Liver (tissue), 9 donors: Measurements from ENCODE around the gene IL1RAP. TPM values are rescaled to one million over a fixed set of nuclear protein-coding genes. Genes with fewer than 3 reads are reported as not detected.
A peak's percentile ranks its signal among the peaks of the same experiment; 100 is the strongest.

Experiments
- DNase-seq: peaks from one replicate; pipeline ENCODE4 v3.0.0-alpha.2; 2017; ENCODE audit warnings: low spot score
- H3K27ac ChIP-seq, 2 donors: one replicate each; pipeline ENCODE4 v1.7.0; 2013; ENCODE audit warnings: inconsistent platforms in 2 of 2, low read length in 2 of 2, control low read depth in 1 of 2, low read depth in 1 of 2, mild to moderate bottlenecking in 1 of 2
- H3K27me3 ChIP-seq, 4 donors: one replicate each; pipeline versions ENCODE4 v1.6.1 to v1.7.0; 2013; ENCODE audit warnings: low read length in 3 of 4, inconsistent platforms in 1 of 4, mild to moderate bottlenecking in 1 of 4, moderate library complexity in 1 of 4; ENCODE audit not compliant: control insufficient read depth in 4 of 4, insufficient read depth in 4 of 4
- H3K36me3 ChIP-seq, 4 donors: one replicate each; pipeline versions ENCODE4 v1.6.1 to v1.7.0; 2013; ENCODE audit warnings: low read length in 3 of 4, mild to moderate bottlenecking in 3 of 4, low read depth in 1 of 4, moderate library complexity in 1 of 4; ENCODE audit not compliant: control insufficient read depth in 4 of 4, insufficient read depth in 3 of 4
- H3K4me1 ChIP-seq, 4 donors: one replicate each; pipeline versions ENCODE4 v1.6.1 to v1.7.0; 2013; ENCODE audit warnings: low read length in 3 of 4, mild to moderate bottlenecking in 3 of 4, moderate library complexity in 1 of 4; ENCODE audit not compliant: control insufficient read depth in 4 of 4, insufficient read depth in 4 of 4
- H3K4me3 ChIP-seq, 3 donors: one replicate each; pipeline versions ENCODE4 v1.6.1 to v1.7.0; 2013; ENCODE audit warnings: low read length in 3 of 3, control low read depth in 1 of 3, low read depth in 1 of 3, mild to moderate bottlenecking in 1 of 3
- H3K9ac ChIP-seq, 2 donors: one replicate each; pipeline ENCODE4 v1.7.0; 2013; ENCODE audit warnings: low read length in 2 of 2, mild to moderate bottlenecking in 2 of 2, moderate library complexity in 2 of 2, control low read depth in 1 of 2, low read depth in 1 of 2
- H3K9me3 ChIP-seq, 4 donors: one replicate each; pipeline versions ENCODE4 v1.6.1 to v1.7.0; 2013; ENCODE audit warnings: low read length in 3 of 4; ENCODE audit not compliant: control insufficient read depth in 4 of 4
- ATF3 ChIP-seq: IDR thresholded peaks from 2 replicates; pipeline ENCODE4 v1.6.1; 2016; ENCODE audit warnings: antibody characterized with exemption
- CTCF ChIP-seq: fragments of 150-350 bp; IDR thresholded peaks from 2 replicates; pipeline ENCODE4 v1.5.1; 2017; ENCODE audit warnings: improper control_type of control experiment, low read depth, low read length; ENCODE audit not compliant: missing input control
- EGR1 ChIP-seq, 2 donors: IDR thresholded peaks; 2 replicates each; pipeline ENCODE4 v1.6.1; 2016 to 2018; ENCODE audit warnings: antibody characterized with exemption in 2 of 2, low read depth in 2 of 2
- FOXA2 ChIP-seq: IDR thresholded peaks from 2 replicates; pipeline ENCODE4 v1.6.1; 2016; ENCODE audit warnings: antibody characterized with exemption
- GABPA ChIP-seq, 2 donors: IDR thresholded peaks in 1 of 2; conservative IDR thresholded peaks in 1 of 2; 2 replicates each; pipeline ENCODE4 v1.6.1; 2016; ENCODE audit warnings: antibody characterized with exemption in 2 of 2, mild to moderate bottlenecking in 1 of 2, moderate library complexity in 1 of 2
- HNF4A ChIP-seq, 2 donors: conservative IDR thresholded peaks; 2 replicates each; pipeline ENCODE4 v1.6.1; 2016; ENCODE audit warnings: antibody characterized with exemption in 2 of 2, mild to moderate bottlenecking in 2 of 2
- HNF4G ChIP-seq: IDR thresholded peaks from 2 replicates; pipeline ENCODE4 v1.6.1; 2016; ENCODE audit warnings: antibody characterized with exemption
- JUND ChIP-seq, 2 donors: IDR thresholded peaks; 2 replicates each; pipeline ENCODE4 v1.6.1; 2016; ENCODE audit warnings: antibody characterized with exemption in 2 of 2
- MAX ChIP-seq: IDR thresholded peaks from 2 replicates; pipeline ENCODE4 v1.6.1; 2016; ENCODE audit warnings: antibody characterized with exemption
- NR2F2 ChIP-seq: IDR thresholded peaks from 2 replicates; pipeline ENCODE4 v1.6.1; 2016; ENCODE audit warnings: antibody characterized with exemption
- RAD21 ChIP-seq, 2 donors: IDR thresholded peaks; 2 replicates each; pipeline ENCODE4 v1.6.1; 2016; ENCODE audit warnings: antibody characterized with exemption in 2 of 2, mild to moderate bottlenecking in 2 of 2
- RXRA ChIP-seq, 2 donors: IDR thresholded peaks; 2 replicates each; pipeline ENCODE4 v1.6.1; 2017 to 2018; ENCODE audit warnings: antibody characterized with exemption in 2 of 2, mild to moderate bottlenecking in 1 of 2
- SP1 ChIP-seq: IDR thresholded peaks from 2 replicates; pipeline ENCODE4 v1.6.1; 2018; ENCODE audit warnings: antibody characterized with exemption, mild to moderate bottlenecking
- TAF1 ChIP-seq: conservative IDR thresholded peaks from 2 replicates; pipeline ENCODE4 v1.6.1; 2016; ENCODE audit warnings: antibody characterized with exemption, mild to moderate bottlenecking
- YY1 ChIP-seq: IDR thresholded peaks from 2 replicates; pipeline ENCODE4 v1.6.1; 2016; ENCODE audit warnings: antibody characterized with exemption, mild to moderate bottlenecking
- ZBTB33 ChIP-seq: IDR thresholded peaks from 2 replicates; pipeline ENCODE4 v1.6.1; 2016; ENCODE audit warnings: antibody characterized with exemption
- WGBS: extraction: QIAGEN DNeasy Blood & Tissue Kit; methylation state at CpG from one replicate; pipeline ENCODE4 v1.1.7; 2013; 5-methylcytosine and 5-hydroxymethylcytosine counted together
- polyA plus RNA-seq, 2 donors: library from polyadenylated mRNA; stranded (reverse) in 1 of 2; unstranded in 1 of 2; fragments of 200-250 nt in 1 of 2; fragments of >200 nt in 1 of 2; fragmentation: Nextera tagmentation in 1 of 2; extraction: Ambion mirVana in 1 of 2; gene quantifications; one replicate each; pipeline versions ENCODE4 v1.2.1 to v1.2.3, GENCODE V29; 2013 to 2015
- total RNA-seq, 2 donors: library from RNA; depleted of rRNA; stranded (reverse); fragments of >200 nt; gene quantifications; one replicate each; pipeline ENCODE4 v1.2.3, GENCODE V29; 2014
- donor health status: healthy.
- donor health status: healthy.
- donor health status: healthy.
- donor health status: healthy.
- donor health status: healthy.

IL1RAP gene
- total and polyA plus RNA-seq, 4 donors = 53.7 to 230 (median 71.6) TPM

- Histone ChIP-seq H3K4me1 (peaks cover 3 to 40% (median 23%) of the 10 kb centered on the region in 4 donors), H3K36me3 (peaks cover 0 to 2% (median under 1%) of the 10 kb centered on the region in 4 donors), H3K9me3 (no peaks in the 10 kb centered on the region), H3K27me3 (no peaks in the 10 kb centered on the region), H3K9ac (no peak overlapping the region), H3K27ac (peak overlapping the region; percentile 80 to 84), H3K4me3 (no peak overlapping the region)
- DNase-seq = no peak
- TF ChIP-seq JUND (IDR thresholded peaks at IDR 0.05) (no peak), HNF4A (conservative IDR thresholded peaks at IDR 0.05) (no peak), GABPA (IDR thresholded peaks at IDR 0.05 in 1 of 2, conservative IDR thresholded peaks at IDR 0.05 in 1 of 2) (no peak), TAF1 (no peak), MAX (no peak), ATF3 (no peak), NR2F2 (no peak), HNF4G (no peak), CTCF (no peak), EGR1 (IDR thresholded peaks at IDR 0.05; ENCODE audit: low read depth in 2 of 2) (no peak)
- 90% methylated on average over 7 of the region's 7 CpGs for WGBS
Measured at GRCh38 chr3:190575437-190576185, 61.7 kb downstream of the IL1RAP start.

GRCh38 chr3:190577225-190577624, 63.3 kb downstream of the IL1RAP start:
- 94% methylated on average over 4 of the region's 4 CpGs for WGBS
- no peak overlapping the region for H3K4me3 ChIP-seq
- H3K36me3 ChIP-seq = no peaks in the 10 kb centered on the region
- no peaks in the 10 kb centered on the region for H3K27me3 ChIP-seq
- H3K27ac ChIP-seq = peak overlapping the region in 1 of 2 donors; percentile 30
- no peak overlapping the region for H3K9ac ChIP-seq
- H3K4me1 ChIP-seq = peaks cover 3 to 42% (median 24%) of the 10 kb centered on the region in 4 donors
- H3K9me3 ChIP-seq = no peaks in the 10 kb centered on the region
- TF ChIP-seq ZBTB33 = no peak
- TF ChIP-seq ATF3 = no peak
- TF ChIP-seq NR2F2 = no peak
- TF ChIP-seq MAX = no peak
- no peak for TF ChIP-seq RAD21 (IDR thresholded peaks at IDR 0.05)
- TF ChIP-seq HNF4A (conservative IDR thresholded peaks at IDR 0.05) = no peak
- TF ChIP-seq TAF1 = no peak
- TF ChIP-seq SP1 = no peak
- TF ChIP-seq GABPA (IDR thresholded peaks at IDR 0.05 in 1 of 2, conservative IDR thresholded peaks at IDR 0.05 in 1 of 2) = no peak
- no peak for TF ChIP-seq YY1
- TF ChIP-seq CTCF = no peak
- no peak for TF ChIP-seq HNF4G
- no peak for TF ChIP-seq EGR1 (IDR thresholded peaks at IDR 0.05; ENCODE audit: low read depth in 2 of 2)
- TF ChIP-seq FOXA2 = no peak
- no peak for TF ChIP-seq RXRA (IDR thresholded peaks at IDR 0.05)
- no peak for DNase-seq
